RWPE1 (cell line): ENCODE results near the gene MYRIP.

Source experiments
- CTCF ChIA-PET: fragments of 350-600 bp; sonication (Branson Sonifier 250); formaldehyde crosslinking; extraction: SDS; loops from one replicate; lab custom pipeline; 2021; lab: Yijun Ruan, JAX
- POLR2A ChIA-PET: fragments of 400-600 bp; formaldehyde crosslinking; extraction: SDS; loops from one replicate; lab custom pipeline; 2020; ENCODE audit warnings: antibody characterized with exemption; ENCODE audit not compliant: low non-redundant PET; lab: Yijun Ruan, JAX
- DNase-seq: peaks from one replicate; pipeline ENCODE4 v3.0.0; 2012; ENCODE audit warnings: low spot score
- H3K27ac ChIP-seq: fragments of 450-650 bp; 2 replicates; pipeline ENCODE4 v1.5.1; 2017
- TF ChIP-seq, protein P1 (sequence below): fragments of 450-650 bp; conservative IDR thresholded peaks from 2 replicates; pipeline ENCODE4 v1.5.1; 2017; ENCODE audit warnings: low read depth, mild to moderate bottlenecking

MYRIP gene

DNA sequence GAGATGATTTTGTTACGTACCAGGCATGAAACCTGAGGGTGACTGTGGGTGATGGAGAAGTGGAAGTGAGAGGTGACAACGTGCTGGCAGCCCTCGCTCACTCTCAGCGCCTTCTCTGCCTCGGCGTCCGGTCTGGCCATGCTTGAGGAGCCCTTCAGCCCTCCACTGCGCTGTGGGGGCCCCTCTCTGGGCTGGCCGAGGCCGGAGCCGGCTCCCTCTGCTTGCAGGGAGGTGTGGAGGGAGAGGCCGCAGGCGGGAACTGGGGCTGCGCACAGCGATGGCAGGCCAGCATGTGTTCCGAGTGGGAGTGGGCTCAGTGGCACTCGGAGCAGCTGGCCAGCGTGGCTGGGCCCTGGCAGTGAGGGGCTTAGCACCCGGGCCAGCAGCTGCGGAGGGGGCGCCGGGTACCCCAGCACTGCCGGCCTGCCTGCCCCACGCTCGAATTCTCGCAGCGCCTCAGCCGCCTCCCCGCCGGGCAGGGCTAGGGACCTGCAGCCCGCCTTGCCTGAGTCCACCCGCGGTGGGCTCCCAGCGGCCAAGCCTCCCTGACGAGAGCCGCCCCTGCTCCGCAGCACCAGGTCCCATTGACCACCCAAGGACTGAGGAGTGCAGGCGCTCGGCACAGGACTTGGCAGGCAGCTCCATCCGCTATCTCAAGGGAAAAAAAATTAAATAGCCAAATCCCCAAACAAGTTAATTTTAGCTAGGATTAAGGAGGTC, 29.7 kb upstream of the MYRIP start:
- DNase-seq, result no peak
- POLR2A ChIA-PET, result no interaction called here
- H3K27ac ChIP-seq, result no peak overlapping the region
- TF ChIP-seq, protein P1, sequence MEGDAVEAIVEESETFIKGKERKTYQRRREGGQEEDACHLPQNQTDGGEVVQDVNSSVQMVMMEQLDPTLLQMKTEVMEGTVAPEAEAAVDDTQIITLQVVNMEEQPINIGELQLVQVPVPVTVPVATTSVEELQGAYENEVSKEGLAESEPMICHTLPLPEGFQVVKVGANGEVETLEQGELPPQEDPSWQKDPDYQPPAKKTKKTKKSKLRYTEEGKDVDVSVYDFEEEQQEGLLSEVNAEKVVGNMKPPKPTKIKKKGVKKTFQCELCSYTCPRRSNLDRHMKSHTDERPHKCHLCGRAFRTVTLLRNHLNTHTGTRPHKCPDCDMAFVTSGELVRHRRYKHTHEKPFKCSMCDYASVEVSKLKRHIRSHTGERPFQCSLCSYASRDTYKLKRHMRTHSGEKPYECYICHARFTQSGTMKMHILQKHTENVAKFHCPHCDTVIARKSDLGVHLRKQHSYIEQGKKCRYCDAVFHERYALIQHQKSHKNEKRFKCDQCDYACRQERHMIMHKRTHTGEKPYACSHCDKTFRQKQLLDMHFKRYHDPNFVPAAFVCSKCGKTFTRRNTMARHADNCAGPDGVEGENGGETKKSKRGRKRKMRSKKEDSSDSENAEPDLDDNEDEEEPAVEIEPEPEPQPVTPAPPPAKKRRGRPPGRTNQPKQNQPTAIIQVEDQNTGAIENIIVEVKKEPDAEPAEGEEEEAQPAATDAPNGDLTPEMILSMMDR, result no peak
- CTCF ChIA-PET, result no interaction called here

DNA sequence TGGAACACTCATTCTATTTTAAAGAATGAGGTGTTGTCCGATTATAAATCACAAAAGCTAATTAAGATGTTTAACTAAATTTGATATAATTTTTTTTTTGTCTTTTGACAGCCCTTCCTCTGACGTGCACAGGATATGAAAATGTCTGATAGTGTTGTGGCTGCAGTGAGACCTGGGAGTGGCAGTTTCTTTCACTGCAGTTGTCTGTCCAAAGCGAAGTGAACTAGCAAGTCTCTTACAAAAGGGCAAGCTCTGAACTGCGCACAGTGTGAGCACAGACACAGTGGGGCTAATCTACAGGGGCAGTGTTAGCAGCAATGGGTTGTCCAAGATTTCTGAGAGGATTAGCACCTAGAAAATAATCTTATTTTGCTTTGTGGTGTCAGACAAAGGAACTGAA, 29.1 kb upstream of the MYRIP start:
- no peak for DNase-seq
- POLR2A ChIA-PET, result no interaction called here
- CTCF ChIA-PET, result no interaction called here
- no peak overlapping the region for H3K27ac ChIP-seq
- TF ChIP-seq, protein P1, result no peak

DNA sequence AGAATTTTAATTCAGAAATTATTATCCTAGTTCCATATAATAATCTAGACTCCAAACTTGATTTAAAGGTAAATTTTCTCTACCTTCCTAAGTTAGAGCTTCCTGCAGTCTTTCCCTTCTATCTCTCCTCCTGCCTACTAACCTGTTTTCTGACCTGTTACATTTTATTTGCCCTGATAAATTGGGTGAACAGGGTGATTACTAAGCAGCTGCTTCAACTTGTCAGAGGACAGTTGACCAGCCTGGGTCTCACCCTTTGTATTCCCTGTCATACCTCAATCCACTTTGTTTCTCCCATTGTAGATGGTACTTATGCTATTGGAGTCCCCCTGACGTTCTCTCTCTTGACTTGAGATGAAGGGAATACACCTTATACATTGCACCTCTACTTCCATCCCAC, 28.4 kb upstream of the MYRIP start:
- no peak for DNase-seq
- H3K27ac ChIP-seq, result no peak overlapping the region
- TF ChIP-seq, protein P1, result no peak
- POLR2A ChIA-PET, result no interaction called here
- CTCF ChIA-PET, result no interaction called here

DNA sequence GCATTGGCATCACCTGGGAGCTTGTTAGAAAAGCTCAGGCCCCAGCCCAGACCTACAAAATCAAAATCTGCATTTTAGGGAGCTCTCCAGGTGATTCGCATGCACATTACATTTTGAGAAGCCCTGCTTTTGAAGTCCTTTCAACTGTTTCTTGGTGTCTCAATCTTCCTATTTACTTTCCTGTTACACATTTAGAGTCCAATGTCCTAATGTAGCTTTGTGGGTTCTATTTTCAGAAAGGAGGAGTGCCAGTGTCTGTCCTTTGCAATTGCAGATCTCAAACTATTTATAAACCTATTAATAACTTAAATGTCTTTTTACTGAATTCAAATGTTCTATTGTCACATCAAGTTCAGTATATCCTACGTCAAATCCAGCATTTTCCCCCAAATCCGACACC, 27.8 kb upstream of the MYRIP start:
- TF ChIP-seq, protein P1, result no peak
- ChIA-PET CTCF (no interaction called here), POLR2A (no interaction called here)
- H3K27ac ChIP-seq, result no peak overlapping the region
- no peak for DNase-seq

DNA sequence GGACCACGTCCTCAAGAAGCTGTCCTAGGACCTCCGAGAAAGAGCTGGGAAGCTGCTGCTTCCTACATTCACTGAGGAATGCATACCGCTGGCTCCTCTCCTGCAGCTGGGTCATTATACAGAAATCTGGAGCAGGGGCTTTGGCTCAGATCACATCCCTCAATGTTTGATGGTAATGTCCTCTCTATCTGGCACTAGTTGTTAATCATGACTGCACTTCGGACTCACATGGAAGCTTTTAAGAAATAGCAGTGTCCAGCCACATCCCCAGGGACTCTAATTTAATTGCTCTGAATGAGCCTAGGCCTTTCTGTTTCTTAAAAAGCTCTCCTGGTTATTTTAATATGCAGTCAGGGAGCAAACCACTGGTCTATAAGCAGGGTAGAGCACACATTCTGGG, 25.7 kb upstream of the MYRIP start:
- TF ChIP-seq, protein P1, result no peak
- DNase-seq, result no peak
- CTCF ChIA-PET, result interaction anchor here (0.7 kb wide), 1 partner anchor 35 kb away, joined by 3 read pairs; no protein-coding TSS in a partner anchor
- POLR2A ChIA-PET, result no interaction called here
- no peak overlapping the region for H3K27ac ChIP-seq

DNA sequence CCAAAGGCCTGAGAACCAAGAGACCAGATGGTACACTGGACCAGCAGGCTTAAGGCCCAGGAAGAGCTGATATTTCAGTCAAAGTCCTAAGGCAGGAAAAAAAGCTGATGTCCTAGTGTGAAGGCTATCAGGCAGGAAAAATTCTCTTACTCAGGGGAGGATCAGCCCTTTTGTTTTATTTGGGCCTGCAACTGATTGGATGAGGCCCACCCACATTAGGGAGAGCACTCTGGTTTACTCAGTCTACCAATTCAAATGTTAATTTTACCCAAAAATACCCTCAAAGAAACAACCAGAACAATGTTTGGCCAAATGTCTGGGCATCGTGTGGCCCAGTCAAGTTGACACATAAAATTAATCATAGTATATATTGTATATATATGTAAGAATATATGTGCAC, 24.5 kb upstream of the MYRIP start:
- DNase-seq, result no peak
- CTCF ChIA-PET, result no interaction called here
- TF ChIP-seq, protein P1, result no peak
- H3K27ac ChIP-seq, result no peak overlapping the region
- POLR2A ChIA-PET, result no interaction called here
